ENCODE measurements around the gene IL17RC.
A peak's percentile ranks its signal among the peaks of the same experiment; 100 is the strongest.
"Not testable (repeated sequence)": the region's sequence is repeated elsewhere in the genome, so short reads cannot be mapped to it uniquely, and the experiment has no call there.

Gene IL17RC

GRCh38 chr3:9917820-9918219, 922 bp downstream of the IL17RC start:
- DNase-seq: no peak

GRCh38 chr3:9918261-9919038, 1.6 kb downstream of the IL17RC start:
- DNase-seq: no peak

GRCh38 chr3:9928158-9928557, 11.3 kb downstream of the IL17RC start:
- DNase-seq: no peak

GRCh38 chr3:9930804-9931418, 14.0 kb downstream of the IL17RC start:
- no peak for DNase-seq

- DNase-seq: no peak
Observed at GRCh38 chr3:9932535-9932842, 15.6 kb downstream of the IL17RC start.

GRCh38 chr3:9932843-9933560, 16.1 kb downstream of the IL17RC start:
- DNase-seq: peak; percentile 86

GRCh38 chr3:9933561-9934234, 16.8 kb downstream of the IL17RC start, which contains the start of gene CRELD1:
CRELD1 (plus strand) TSS chr3:9933834; CDS start chr3:9934439, 605 bp downstream.
- peak; percentile 97 for DNase-seq

GRCh38 chr3:9934235-9934621, 17.3 kb downstream of the IL17RC start:
- DNase-seq: peak; percentile 48

GRCh38 chr3:9934993-9935392, 18.1 kb downstream of the IL17RC start:
- no peak for DNase-seq

GRCh38 chr3:9935966-9936510, 19.1 kb downstream of the IL17RC start:
- no peak for DNase-seq

- no peak for DNase-seq
Observed at GRCh38 chr3:9937486-9938238, 20.8 kb downstream of the IL17RC start.

GRCh38 chr3:9938966-9939365, 22.1 kb downstream of the IL17RC start:
- no peak for DNase-seq

GRCh38 chr3:9939906-9940305, 23.0 kb downstream of the IL17RC start:
- not testable (repeated sequence) for DNase-seq

GRCh38 chr3:9940746-9941145, 23.8 kb downstream of the IL17RC start:
- no peak for DNase-seq

GRCh38 chr3:9942164-9942563, 25.3 kb downstream of the IL17RC start:
- no peak for DNase-seq

GRCh38 chr3:9942934-9943690, 26.2 kb downstream of the IL17RC start:
- no peak for DNase-seq

- DNase-seq: no peak
Observed at GRCh38 chr3:9944271-9944670, 27.4 kb downstream of the IL17RC start.

GRCh38 chr3:9945358-9945757, 28.5 kb downstream of the IL17RC start:
- no peak for DNase-seq

GRCh38 chr3:9946112-9947024, 29.5 kb downstream of the IL17RC start:
- DNase-seq: peak; percentile 80
